HCT116 (cell line): ENCODE measurements around the gene SLC43A3.

Source experiments
- CTCF ChIP-seq, 3 experiments: fragments of 200-600 bp in 1 of 3; sonication (generic) in 1 of 3; IDR thresholded peaks in 2 of 3; conservative IDR thresholded peaks in 1 of 3; 2 replicates each; pipeline ENCODE4 v1.5.1; 2012 to 2017; ENCODE audit warnings: low read depth in 2 of 3, low read length in 2 of 3, antibody characterized with exemption in 1 of 3, borderline replicate concordance in 1 of 3, control low read depth in 1 of 3, mild to moderate bottlenecking in 1 of 3, mixed read lengths in 1 of 3, mixed run types in 1 of 3, moderate library complexity in 1 of 3; ENCODE audit not compliant: insufficient read depth in 1 of 3
- EZH2phosphoT487 ChIP-seq: fragments of 200-600 bp; IDR thresholded peaks from 2 replicates; pipeline ENCODE4 v1.6.1; 2018; ENCODE audit warnings: antibody characterized with exemption, borderline replicate concordance
- POLR2AphosphoS5 ChIP-seq: IDR thresholded peaks from 2 replicates; pipeline ENCODE4 v1.6.1; 2011; ENCODE audit warnings: mild to moderate bottlenecking, low read depth, low read length, moderate library complexity
- RAD21 ChIP-seq: IDR thresholded peaks from 2 replicates; pipeline ENCODE4 v1.6.1; 2012; ENCODE audit warnings: low read depth, mild to moderate bottlenecking

GRCh38 chr11:57405271-57405860 lies 21.6 kb downstream of the SLC43A3 start:
- TF ChIP-seq EZH2phosphoT487 (no peak), CTCF (IDR thresholded peaks at IDR 0.05 in 2 of 3, conservative IDR thresholded peaks at IDR 0.05 in 1 of 3; ENCODE audit: borderline replicate concordance in 1 of 3, insufficient read depth in 1 of 3, low read depth in 2 of 3, low read length in 2 of 3) (no peak), RAD21 (no peak), POLR2AphosphoS5 (no peak)
